Bronchial epithelial cell (primary cell): ENCODE measurements around the gene TMTC2. TPM values are rescaled to one million over a fixed set of nuclear protein-coding genes. Genes with fewer than 3 reads are reported as not detected.

Experiments used
- DNase-seq: peaks from one replicate; pipeline ENCODE4 v3.0.0-alpha.2; 2010; ENCODE audit warnings: low read depth
- FAIRE-seq: peaks from 2 replicates; lab custom pipeline; 2011; peaks lifted over from hg19 to GRCh38; lab: Jason Lieb, UNC
- H3K27me3 ChIP-seq: 2 replicates; pipeline ENCODE4 v1.5.1; 2011; ENCODE audit warnings: low read length; ENCODE audit not compliant: control insufficient read depth, insufficient read depth
- H3K36me3 ChIP-seq: 2 replicates; pipeline ENCODE4 v1.5.1; 2011; ENCODE audit warnings: low read length; ENCODE audit not compliant: control insufficient read depth, insufficient read depth
- H3K4me3 ChIP-seq: 2 replicates; pipeline ENCODE4 v1.5.1; 2011; ENCODE audit warnings: mild to moderate bottlenecking, low read depth, low read length, control low read depth
- total RNA-seq: library from RNA; depleted of rRNA; stranded (reverse); fragments of >200 nt; gene quantifications from 2 replicates; pipeline ENCODE4 v1.2.1, GENCODE V29; 2014
- TF ChIP-seq, protein P1 (sequence below): IDR thresholded peaks from 2 replicates; pipeline ENCODE4 v1.5.1; 2011; ENCODE audit warnings: mild to moderate bottlenecking, moderate library complexity, low read length, control low read depth, inconsistent platforms; ENCODE audit not compliant: insufficient read depth, severe bottlenecking

Gene TMTC2
- total RNA-seq, 1 donor from 2014 or later: 10.5 TPM

DNA sequence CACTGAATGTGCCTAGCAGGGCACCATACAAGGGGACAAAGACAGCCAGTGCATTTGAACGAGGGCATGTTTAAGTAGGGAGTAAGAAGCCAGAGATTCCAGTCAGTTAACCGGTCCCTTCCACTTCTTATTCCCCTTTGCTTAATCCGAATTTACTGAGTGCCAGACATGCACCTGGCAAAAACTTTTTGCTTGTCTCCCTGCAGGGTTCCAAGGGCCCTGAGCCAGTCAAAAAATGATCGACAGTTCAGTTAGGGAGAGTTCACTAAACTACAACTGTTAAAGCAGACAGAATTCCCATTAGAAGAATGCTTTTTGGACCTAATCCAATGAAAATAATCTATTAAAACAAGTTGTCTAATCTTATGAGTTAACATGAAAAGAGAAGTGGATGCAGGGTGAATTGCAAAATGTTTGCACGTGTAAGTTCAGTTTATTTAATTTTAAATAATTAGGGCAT lies 193.8 kb downstream of the TMTC2 start:
- Histone ChIP-seq H3K4me3 (no peak overlapping the region), H3K36me3 (no peaks in the 10 kb centered on the region), H3K27me3 (no peaks in the 10 kb centered on the region)
- DNase-seq: no peak
- FAIRE-seq: no peak
- TF ChIP-seq, protein P1, sequence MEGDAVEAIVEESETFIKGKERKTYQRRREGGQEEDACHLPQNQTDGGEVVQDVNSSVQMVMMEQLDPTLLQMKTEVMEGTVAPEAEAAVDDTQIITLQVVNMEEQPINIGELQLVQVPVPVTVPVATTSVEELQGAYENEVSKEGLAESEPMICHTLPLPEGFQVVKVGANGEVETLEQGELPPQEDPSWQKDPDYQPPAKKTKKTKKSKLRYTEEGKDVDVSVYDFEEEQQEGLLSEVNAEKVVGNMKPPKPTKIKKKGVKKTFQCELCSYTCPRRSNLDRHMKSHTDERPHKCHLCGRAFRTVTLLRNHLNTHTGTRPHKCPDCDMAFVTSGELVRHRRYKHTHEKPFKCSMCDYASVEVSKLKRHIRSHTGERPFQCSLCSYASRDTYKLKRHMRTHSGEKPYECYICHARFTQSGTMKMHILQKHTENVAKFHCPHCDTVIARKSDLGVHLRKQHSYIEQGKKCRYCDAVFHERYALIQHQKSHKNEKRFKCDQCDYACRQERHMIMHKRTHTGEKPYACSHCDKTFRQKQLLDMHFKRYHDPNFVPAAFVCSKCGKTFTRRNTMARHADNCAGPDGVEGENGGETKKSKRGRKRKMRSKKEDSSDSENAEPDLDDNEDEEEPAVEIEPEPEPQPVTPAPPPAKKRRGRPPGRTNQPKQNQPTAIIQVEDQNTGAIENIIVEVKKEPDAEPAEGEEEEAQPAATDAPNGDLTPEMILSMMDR: no peak

DNA sequence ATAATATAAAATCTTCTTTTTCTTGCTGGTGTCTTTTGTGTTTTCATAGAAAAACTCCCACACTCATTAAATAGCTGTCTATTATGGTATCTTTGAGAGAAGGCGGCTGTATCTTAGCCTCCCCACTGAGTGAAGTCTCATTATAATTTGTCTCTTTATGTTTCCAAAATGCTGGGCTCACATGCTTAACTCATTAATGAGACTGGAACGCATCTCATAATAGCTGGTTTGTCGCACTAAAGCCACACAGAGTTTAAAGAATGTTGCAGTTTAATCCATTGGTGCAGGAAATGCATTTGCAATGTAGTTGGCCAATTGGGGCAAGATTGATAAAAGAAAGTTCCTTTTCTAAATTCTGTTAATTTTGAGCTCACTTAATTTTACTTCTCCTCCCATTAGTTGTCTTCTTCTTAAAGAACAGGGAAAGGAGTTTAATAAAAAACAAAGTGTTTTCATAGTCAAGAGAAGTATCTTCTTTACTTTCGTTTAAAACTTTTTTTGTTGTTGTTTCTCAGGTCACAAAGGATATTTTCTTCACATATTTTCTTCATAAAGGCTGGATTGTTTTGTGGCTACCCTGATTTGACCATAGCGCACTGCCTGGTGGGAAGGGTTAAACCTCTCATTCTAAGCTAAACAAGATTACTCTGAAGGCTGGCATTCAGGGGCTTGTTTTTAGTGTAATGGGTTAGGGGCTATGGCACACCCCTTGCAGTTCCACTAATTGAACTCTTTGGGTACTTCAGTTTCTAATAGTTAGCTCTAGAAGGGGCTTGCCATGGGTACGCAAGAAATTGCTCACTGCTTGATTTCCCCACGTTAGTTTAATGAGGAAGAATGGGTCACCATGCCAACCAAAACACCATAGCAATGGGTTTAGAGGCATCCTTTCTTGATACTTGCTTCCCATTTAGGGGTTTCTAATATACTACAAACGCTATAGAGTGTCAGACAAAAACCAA lies 197.0 kb downstream of the TMTC2 start:
- TF ChIP-seq, protein P1: no peak
- H3K4me3 ChIP-seq: no peak overlapping the region
- no peaks in the 10 kb centered on the region for H3K27me3 ChIP-seq
- DNase-seq (no peak), FAIRE-seq (no peak)
- H3K36me3 ChIP-seq: no peaks in the 10 kb centered on the region

DNA sequence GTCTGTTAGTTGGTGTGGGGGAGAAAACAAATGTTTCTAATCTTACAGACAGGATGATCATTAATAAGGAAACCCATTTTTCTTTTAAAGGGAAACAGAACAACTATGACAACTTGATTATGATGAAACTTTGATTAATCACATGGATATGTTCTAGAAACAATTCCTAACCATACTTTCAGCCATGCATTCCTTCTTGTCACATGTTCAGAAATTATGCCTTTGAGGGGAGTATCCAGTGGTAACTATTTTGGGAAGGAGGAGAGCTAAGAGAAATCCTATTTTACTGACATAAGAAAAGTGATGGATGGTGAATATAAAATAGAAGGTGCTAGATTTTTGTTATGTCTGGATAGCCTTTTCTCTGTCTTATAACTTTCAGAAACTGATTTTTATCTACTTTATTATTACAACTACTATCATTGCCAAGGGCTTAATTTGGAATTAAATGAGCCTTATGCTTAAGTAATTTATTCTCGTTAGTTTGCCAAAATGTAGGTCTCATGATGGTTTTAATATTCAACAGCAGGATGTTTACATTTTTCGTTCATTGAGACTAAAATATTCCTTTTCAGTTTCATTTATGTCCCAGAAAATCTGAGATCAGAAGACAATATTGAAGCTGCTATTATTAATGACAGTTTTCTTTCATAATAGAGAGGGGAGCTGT lies 200.1 kb downstream of the TMTC2 start:
- TF ChIP-seq, protein P1: no peak
- no peak overlapping the region for H3K4me3 ChIP-seq
- no peak for DNase-seq
- FAIRE-seq: no peak
- no peaks in the 10 kb centered on the region for H3K27me3 ChIP-seq
- no peaks in the 10 kb centered on the region for H3K36me3 ChIP-seq

DNA sequence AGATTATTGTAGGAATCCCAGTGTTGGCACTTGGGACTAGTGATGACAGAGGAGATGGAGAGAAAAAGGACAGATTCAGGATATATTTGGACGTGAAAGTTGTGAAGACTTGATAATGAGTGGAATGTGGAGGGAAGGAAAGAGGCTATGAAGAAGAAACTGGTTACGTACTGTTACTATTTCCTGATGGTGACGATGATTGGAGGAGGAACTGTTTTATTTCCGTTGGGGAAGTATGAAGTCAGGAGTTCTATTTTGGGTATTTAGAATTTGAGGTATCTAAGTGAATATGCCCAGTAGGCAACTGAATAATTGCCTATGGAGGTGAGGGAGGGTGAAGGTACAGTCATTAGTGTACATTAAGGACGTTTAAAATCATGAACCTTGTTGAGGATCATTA lies 207.2 kb downstream of the TMTC2 start:
- Histone ChIP-seq H3K27me3 (no peaks in the 10 kb centered on the region), H3K36me3 (no peaks in the 10 kb centered on the region), H3K4me3 (no peak overlapping the region)
- FAIRE-seq (no peak), DNase-seq (no peak)
- TF ChIP-seq, protein P1: no peak

DNA sequence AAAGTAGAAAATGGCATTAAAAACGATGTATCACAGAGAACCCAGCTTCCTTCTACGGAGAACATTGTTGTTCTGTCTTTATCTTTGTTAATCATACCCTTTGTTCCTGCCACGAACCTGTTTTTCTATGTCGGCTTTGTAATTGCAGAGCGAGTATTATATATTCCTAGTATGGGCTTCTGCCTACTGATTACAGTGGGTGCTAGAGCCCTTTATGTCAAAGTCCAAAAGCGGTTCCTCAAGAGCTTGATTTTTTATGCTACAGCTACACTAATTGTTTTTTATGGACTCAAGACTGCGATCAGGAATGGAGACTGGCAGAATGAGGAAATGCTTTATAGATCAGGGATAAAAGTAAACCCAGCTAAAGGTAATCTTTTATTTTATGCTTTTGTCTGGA lies 209.6 kb downstream of the TMTC2 start:
- H3K36me3 ChIP-seq: no peaks in the 10 kb centered on the region
- TF ChIP-seq, protein P1: no peak
- H3K4me3 ChIP-seq: no peak overlapping the region
- DNase-seq: no peak
- no peak for FAIRE-seq
- no peaks in the 10 kb centered on the region for H3K27me3 ChIP-seq
